Measurements from ENCODE around the gene AGPS. TPM values are rescaled to one million over a fixed set of nuclear protein-coding genes. Genes with fewer than 3 reads are reported as not detected.

AGPS gene
- total and polyA plus RNA-seq, 2 donors (not counting 1 experiment from before 2014, with no cell fraction given), result 15.9 to 18.0 TPM

GRCh38 chr2:177541258-177541991 lies 148.9 kb downstream of the AGPS start:
- Histone ChIP-seq H3K27ac (ENCODE audit: insufficient read depth, low read length) (no peak overlapping the region), H3K4me1 (ENCODE audit: control insufficient read depth, extremely low read depth, insufficient read depth, low read length) (no peaks in the 10 kb centered on the region), H2AFZ (ENCODE audit: low read length) (no peak overlapping the region), H3K4me2 (ENCODE audit: extremely low read depth, insufficient read depth, low read length) (no peak overlapping the region), H3K27me3 (ENCODE audit: control insufficient read depth, insufficient read depth, low read length) (no peaks in the 10 kb centered on the region), H3K9me3 (ENCODE audit: control insufficient read depth, insufficient read depth, low read depth, low read length) (no peaks in the 10 kb centered on the region), H3K79me2 (ENCODE audit: control insufficient read depth, insufficient read depth, low read length) (no peaks in the 10 kb centered on the region), H3K9ac (ENCODE audit: insufficient read depth, low read length) (no peak overlapping the region), H3K36me3 (ENCODE audit: control insufficient read depth, insufficient read depth, low read length) (no peaks in the 10 kb centered on the region), H4K20me1 (ENCODE audit: control insufficient read depth, extremely low read depth, insufficient read depth, low read length) (no peaks in the 10 kb centered on the region), H3K4me3 (replicated peaks in 1 of 4; ENCODE audit: control extremely low read depth in 1 of 4, insufficient read depth in 1 of 4, low read depth in 3 of 4, low read length in 4 of 4) (no peak overlapping the region)
- no peak for DNase-seq (ENCODE audit: low read depth in 2 of 2)
- TF ChIP-seq CTCF (conservative IDR thresholded peaks at IDR 0.05 in 1 of 2, IDR thresholded peaks at IDR 0.05 in 1 of 2; ENCODE audit: low read depth in 1 of 2, low read length in 2 of 2), result no peak
- no peak for TF ChIP-seq EZH2 (IDR thresholded peaks at IDR 0.05; ENCODE audit: low read length, missing control alignments)

GRCh38 chr2:177542396-177542795 lies 149.8 kb downstream of the AGPS start:
- H3K4me1 ChIP-seq (ENCODE audit: control insufficient read depth, extremely low read depth, insufficient read depth, low read length), result no peaks in the 10 kb centered on the region

More at GRCh38 chr2:177542396-177542795, 149.8 kb downstream of the AGPS start:
- DNase-seq (ENCODE audit: low read depth in 2 of 2), result no peak
- no peaks in the 10 kb centered on the region for H3K27me3 ChIP-seq (ENCODE audit: control insufficient read depth, insufficient read depth, low read length)
- H4K20me1 ChIP-seq (ENCODE audit: control insufficient read depth, extremely low read depth, insufficient read depth, low read length), result no peaks in the 10 kb centered on the region
- no peak overlapping the region for H3K4me2 ChIP-seq (ENCODE audit: extremely low read depth, insufficient read depth, low read length)
- TF ChIP-seq CTCF (conservative IDR thresholded peaks at IDR 0.05 in 1 of 2, IDR thresholded peaks at IDR 0.05 in 1 of 2; ENCODE audit: low read depth in 1 of 2, low read length in 2 of 2) (no peak), EZH2 (IDR thresholded peaks at IDR 0.05; ENCODE audit: low read length, missing control alignments) (no peak)
- no peak overlapping the region for H3K27ac ChIP-seq (ENCODE audit: insufficient read depth, low read length)
- no peak overlapping the region for H3K9ac ChIP-seq (ENCODE audit: insufficient read depth, low read length)
- no peaks in the 10 kb centered on the region for H3K79me2 ChIP-seq (ENCODE audit: control insufficient read depth, insufficient read depth, low read length)
- no peak overlapping the region for H3K4me3 ChIP-seq (replicated peaks in 1 of 4; ENCODE audit: control extremely low read depth in 1 of 4, insufficient read depth in 1 of 4, low read depth in 3 of 4, low read length in 4 of 4)
- H3K9me3 ChIP-seq (ENCODE audit: control insufficient read depth, insufficient read depth, low read depth, low read length), result no peaks in the 10 kb centered on the region
- H3K36me3 ChIP-seq (ENCODE audit: control insufficient read depth, insufficient read depth, low read length), result no peaks in the 10 kb centered on the region
- H2AFZ ChIP-seq (ENCODE audit: low read length), result no peak overlapping the region
